ENCODE measurements around the gene MRPS34.

MRPS34 gene

DNA sequence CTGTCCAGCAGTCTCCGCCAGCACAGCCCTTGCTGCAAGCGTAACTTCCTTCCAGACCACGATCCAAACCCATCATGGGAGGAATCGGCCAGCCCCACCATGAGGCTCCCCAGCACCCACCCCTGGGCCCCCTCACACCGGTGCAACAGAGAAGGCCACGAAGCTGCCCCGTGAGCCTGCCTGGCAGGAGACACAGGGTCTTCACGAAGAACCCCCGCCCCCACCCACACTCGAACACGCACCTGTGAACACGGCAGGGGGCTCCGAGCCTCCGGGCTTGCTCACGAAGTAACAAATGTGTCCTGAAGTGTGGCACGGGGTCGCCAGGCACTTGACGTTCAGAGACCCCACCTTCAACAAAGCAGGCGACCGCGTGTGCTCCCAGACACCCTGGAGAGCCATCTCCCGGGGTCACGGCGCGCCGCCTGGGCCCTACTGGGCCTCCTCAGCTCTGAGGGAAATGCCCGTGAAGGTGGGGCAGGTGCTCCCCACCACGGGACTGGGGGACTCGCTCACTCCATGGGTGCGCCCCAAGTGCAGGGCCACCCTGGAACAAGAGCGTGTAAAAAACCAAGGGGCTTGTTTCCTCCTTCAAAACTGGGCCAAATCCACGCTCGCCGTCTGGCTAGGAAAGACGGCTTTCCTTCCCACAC, 46.1 kb upstream of the MRPS34 start:
- H3K27me3 ChIP-seq (replicated peaks; ENCODE audit: control insufficient read depth, insufficient read depth, low read length), result no peaks in the 10 kb centered on the region
- no peak for DNase-seq (ENCODE audit: extremely low read depth, insufficient read length)
- TF ChIP-seq, protein P1, sequence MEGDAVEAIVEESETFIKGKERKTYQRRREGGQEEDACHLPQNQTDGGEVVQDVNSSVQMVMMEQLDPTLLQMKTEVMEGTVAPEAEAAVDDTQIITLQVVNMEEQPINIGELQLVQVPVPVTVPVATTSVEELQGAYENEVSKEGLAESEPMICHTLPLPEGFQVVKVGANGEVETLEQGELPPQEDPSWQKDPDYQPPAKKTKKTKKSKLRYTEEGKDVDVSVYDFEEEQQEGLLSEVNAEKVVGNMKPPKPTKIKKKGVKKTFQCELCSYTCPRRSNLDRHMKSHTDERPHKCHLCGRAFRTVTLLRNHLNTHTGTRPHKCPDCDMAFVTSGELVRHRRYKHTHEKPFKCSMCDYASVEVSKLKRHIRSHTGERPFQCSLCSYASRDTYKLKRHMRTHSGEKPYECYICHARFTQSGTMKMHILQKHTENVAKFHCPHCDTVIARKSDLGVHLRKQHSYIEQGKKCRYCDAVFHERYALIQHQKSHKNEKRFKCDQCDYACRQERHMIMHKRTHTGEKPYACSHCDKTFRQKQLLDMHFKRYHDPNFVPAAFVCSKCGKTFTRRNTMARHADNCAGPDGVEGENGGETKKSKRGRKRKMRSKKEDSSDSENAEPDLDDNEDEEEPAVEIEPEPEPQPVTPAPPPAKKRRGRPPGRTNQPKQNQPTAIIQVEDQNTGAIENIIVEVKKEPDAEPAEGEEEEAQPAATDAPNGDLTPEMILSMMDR (IDR thresholded peaks at IDR 0.05; ENCODE audit: insufficient read depth, low read length, poor library complexity, severe bottlenecking), result no peak
- peaks cover 8% of the 10 kb centered on the region for H3K36me3 ChIP-seq (ENCODE audit: control insufficient read depth, insufficient read depth, low read length)
- H3K4me3 ChIP-seq (replicated peaks; ENCODE audit: low read depth, low read length), result no peak overlapping the region

DNA sequence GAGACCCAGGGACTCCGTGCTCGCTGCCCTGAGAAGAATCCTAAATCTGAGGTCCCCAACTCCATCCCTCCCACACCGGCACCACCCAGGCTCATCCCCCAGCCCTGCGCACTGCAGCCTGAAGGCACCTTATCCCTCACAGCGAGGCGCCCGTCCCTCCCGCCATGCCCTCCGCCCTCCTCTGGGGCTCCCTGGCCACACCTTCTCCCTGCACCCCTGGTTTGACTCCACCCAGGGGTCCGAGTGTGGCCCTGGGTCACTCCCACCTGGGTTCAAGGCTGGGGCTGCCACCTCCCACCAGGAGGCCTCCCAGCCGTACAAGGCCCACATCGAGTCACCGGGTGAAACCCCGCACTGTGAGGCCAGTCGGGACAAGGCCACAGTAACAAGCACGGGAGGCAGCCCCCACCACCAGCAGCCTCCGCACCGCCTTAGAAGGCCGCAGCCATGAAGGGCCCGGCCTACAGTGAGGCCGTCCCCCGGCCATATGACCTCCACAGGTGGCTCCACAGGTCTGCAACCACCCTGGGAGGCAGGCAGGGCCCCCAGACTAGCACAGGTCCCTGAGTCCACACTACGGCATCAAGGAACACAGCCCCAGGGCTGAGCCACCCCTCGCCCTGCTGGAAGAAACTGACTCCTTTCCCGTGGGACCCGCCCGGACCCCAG, 45.4 kb upstream of the MRPS34 start:
- Histone ChIP-seq H3K4me3 (replicated peaks; ENCODE audit: low read depth, low read length) (no peak overlapping the region), H3K27me3 (replicated peaks; ENCODE audit: control insufficient read depth, insufficient read depth, low read length) (no peaks in the 10 kb centered on the region), H3K36me3 (ENCODE audit: control insufficient read depth, insufficient read depth, low read length) (peaks cover 8% of the 10 kb centered on the region)
- no peak for DNase-seq (ENCODE audit: extremely low read depth, insufficient read length)
- TF ChIP-seq, protein P1 (IDR thresholded peaks at IDR 0.05; ENCODE audit: insufficient read depth, low read length, poor library complexity, severe bottlenecking), result no peak

DNA sequence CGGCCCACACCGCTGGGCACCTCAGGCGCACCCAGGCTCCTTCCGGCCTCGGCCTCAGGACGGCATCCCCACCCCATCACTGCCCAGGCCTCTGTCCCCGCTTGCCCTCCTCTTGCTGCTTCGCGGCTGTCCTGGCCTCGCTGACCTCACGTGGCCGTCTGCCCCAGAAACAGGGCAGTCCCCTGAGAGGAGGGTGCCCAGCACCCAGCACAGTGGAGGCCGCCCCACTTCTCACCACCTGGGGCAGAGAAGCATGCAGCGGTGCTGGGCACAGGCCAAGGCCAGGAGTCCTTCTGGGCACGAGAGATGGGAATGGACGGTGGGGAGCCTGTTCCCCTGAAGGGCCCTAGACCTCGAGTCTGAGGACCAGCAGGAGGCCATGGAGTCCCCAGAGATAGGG, 44.8 kb upstream of the MRPS34 start:
- Histone ChIP-seq H3K36me3 (ENCODE audit: control insufficient read depth, insufficient read depth, low read length) (peaks cover 8% of the 10 kb centered on the region), H3K4me3 (replicated peaks; ENCODE audit: low read depth, low read length) (no peak overlapping the region), H3K27me3 (replicated peaks; ENCODE audit: control insufficient read depth, insufficient read depth, low read length) (no peaks in the 10 kb centered on the region)
- no peak for DNase-seq (ENCODE audit: extremely low read depth, insufficient read length)
- TF ChIP-seq, protein P1 (IDR thresholded peaks at IDR 0.05; ENCODE audit: insufficient read depth, low read length, poor library complexity, severe bottlenecking), result no peak

DNA sequence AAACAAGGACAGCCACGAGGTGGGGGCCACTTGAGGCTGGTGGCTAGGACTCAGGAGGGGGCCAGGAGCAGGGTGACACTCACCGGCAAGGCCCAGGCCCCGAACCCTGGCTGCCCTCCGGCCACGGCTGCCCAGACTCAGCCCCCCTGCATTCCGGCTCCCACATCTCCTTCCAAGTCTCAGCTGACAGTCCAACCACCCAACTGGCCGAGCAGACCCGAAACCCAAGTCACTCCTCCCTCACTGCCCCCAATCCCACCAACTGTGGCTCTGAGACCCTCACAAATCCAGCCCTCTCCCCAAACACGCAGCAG, 44.3 kb upstream of the MRPS34 start:
- TF ChIP-seq, protein P1 (IDR thresholded peaks at IDR 0.05; ENCODE audit: insufficient read depth, low read length, poor library complexity, severe bottlenecking), result no peak
- H3K27me3 ChIP-seq (replicated peaks; ENCODE audit: control insufficient read depth, insufficient read depth, low read length), result no peaks in the 10 kb centered on the region
- DNase-seq (ENCODE audit: extremely low read depth, insufficient read length), result no peak
- H3K4me3 ChIP-seq (replicated peaks; ENCODE audit: low read depth, low read length), result no peak overlapping the region
- H3K36me3 ChIP-seq (ENCODE audit: control insufficient read depth, insufficient read depth, low read length), result peaks cover 6% of the 10 kb centered on the region

DNA sequence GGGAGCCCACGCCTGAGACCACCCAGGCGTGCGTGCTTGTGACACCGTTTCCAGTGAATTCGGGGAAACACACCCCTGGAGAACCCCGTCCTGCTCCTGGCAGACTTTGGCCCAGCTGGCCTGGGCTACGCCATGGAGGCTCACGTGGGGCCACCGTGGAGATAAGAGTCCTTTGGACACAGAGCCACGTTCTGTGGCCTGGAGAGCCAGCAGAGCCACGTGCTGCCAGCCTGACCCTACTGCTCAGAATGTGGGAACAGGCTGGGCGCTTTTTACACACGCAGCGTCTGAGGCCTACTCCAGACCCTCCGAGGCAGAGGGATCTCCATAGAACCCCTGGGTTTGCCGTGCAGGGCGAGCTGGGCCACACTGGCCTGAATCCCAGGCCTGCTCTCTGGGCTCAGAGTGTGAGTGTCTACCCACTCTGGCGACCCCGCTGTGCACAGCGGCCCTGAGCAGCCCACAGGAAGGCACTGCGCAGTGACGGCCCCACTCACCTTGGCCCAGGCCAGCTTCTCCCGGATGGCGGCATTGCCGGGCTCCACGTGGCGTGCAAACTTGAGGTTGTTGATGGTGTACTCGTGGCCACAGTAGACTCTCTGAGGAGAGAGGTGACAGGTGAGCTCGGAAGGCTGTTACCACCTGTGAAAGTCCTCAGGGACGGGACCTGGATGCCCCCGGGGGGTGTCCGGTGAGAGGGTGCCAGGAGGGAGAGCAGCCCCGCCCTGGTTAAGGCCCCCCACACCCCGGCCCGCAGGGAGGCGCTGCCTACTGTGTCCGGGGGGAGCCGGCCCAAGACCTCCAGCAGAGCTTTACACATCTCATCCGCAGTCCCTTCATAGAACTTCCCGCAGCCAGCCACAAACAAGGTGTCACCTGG, 43.7 kb upstream of the MRPS34 start:
- Histone ChIP-seq H3K36me3 (ENCODE audit: control insufficient read depth, insufficient read depth, low read length) (peaks cover 4% of the 10 kb centered on the region), H3K4me3 (replicated peaks; ENCODE audit: low read depth, low read length) (no peak overlapping the region), H3K27me3 (replicated peaks; ENCODE audit: control insufficient read depth, insufficient read depth, low read length) (no peaks in the 10 kb centered on the region)
- DNase-seq (ENCODE audit: extremely low read depth, insufficient read length), result no peak
- TF ChIP-seq, protein P1 (IDR thresholded peaks at IDR 0.05; ENCODE audit: insufficient read depth, low read length, poor library complexity, severe bottlenecking), result no peak

Measured in GM06990 (cell line).